Brain pericyte (primary cell): ENCODE data around the gene GAL3ST2.
"Not testable (repeated sequence)": the region's sequence is repeated elsewhere in the genome, so short reads cannot be mapped to it uniquely, and the experiment has no call there.

ENCODE experiments used
- DNase-seq: peaks from one replicate; pipeline ENCODE4 v3.0.0-alpha.2; 2012; ENCODE audit warnings: low read depth, low spot score

The GAL3ST2 gene

GRCh38 chr2:241809383-241810306, 33.0 kb downstream of the GAL3ST2 start:
- no peak for DNase-seq

DNA sequence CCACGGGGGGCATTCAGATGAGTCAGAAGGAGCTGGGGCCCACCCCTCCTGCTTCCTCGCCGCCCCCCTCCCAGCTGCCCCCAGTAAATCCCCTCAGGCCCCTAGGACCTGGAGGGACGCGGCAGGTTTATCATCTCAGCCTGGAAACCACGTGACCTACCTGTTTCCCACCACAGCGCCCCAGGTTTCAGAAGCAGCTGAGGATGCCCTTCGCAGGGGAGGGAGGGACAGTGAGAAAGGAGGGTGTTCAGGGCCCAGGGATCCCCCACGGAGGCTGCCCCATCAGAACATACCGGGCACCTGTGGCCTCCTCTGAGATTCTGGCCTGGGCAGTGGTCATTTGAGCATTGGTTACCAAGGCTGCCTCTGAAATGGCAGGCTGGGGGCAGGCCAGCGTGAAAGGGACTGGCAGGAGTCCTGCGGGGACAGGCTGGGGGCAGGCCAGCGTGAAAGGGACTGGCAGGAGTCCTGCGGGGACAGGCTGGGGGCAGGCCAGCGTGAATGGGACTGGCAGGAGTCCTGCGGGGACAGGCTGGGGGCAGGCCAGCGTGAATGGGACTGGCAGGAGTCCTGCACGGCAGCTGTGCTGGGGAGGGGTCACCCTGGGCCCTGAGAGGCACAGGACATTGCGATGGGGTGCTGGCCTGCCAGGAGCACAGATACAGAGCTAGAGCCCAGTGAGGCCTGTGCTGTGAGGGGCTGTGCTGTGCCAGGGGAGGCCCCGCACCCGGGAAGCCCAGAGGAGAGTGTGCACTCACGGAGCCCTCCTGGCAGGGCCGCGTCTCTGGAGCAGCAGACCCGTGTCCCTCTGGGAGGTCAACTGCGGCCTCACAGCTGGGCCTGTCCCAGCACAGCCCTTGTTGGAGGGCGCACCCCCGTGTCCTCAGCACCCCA, 33.9 kb downstream of the GAL3ST2 start:
- DNase-seq = no peak

DNA sequence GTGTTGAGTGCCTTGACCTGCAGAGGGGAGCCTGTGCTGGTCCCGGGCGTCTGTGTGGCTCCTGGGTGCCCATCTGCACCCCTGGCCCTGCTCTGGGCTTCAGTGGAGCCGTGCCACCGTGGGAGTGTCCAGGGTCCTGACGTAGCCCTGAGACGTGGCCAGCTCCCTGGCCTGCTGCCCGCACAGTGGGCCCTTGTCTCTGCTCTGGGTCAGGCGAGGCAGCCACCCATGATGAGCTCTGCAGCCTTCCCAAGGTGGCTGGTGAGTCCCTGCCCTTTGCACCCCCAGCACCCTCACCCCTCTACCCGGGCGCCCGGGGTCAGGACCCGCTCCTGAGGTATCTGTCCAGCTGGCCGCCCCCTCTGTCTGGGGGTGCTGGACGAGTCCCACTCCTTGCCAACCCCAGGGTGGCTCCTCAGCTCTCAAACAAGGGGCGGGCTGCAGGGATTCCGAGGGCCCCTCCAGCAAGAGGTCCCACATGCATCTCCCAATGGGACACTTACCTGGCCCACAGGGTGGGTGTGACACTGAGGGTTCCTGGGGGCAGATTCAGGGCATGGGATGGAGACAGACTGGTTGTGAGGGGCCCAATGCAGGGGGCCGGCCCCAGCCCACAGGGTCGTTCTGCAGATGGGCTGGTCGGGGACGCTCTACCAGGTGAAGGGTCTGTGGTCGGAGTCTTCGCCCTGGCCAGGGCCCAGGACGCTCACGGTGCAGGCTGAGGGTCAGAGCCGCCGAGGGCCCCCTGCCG, 34.8 kb downstream of the GAL3ST2 start:
- DNase-seq = no peak

DNA sequence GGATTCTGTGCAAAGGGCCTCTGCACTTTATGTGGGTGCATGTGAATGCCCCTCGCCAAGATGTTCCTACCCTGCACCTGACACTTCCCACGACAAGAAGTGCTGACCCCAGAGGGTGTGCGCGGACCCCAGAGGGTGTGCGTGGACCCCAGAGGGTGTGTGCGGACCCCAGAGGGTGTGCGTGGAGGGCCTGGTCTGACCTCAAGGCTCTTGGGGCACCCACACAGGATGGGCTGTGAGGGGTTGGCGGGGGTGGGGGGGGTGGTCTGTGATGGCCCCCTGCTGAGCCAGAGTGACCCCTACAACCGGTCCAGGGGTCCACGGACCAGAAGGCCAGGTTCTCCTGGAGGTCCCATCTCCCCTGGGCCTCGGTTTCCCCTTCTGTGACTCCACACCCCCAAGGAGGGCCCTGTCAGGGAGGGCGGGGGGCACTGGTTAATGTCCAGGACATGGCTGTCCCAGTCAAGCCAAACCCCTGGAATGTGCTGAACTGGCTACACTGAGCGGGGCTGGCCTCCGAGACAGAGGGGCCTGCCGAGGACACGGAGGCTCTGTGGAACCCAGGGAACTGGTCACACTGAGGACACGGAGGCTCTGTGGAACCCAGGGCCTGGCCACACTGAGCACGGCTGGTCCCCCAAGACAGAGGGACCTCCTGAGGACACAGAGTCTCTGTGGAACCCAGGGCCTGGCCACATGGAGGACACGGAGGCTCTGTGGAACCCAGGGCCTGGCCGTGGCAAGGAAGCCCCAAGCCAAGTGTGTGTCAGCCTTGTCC, 35.5 kb downstream of the GAL3ST2 start:
- no peak for DNase-seq

GRCh38 chr2:241812730-241813643, 36.4 kb downstream of the GAL3ST2 start:
- no peak for DNase-seq

DNA sequence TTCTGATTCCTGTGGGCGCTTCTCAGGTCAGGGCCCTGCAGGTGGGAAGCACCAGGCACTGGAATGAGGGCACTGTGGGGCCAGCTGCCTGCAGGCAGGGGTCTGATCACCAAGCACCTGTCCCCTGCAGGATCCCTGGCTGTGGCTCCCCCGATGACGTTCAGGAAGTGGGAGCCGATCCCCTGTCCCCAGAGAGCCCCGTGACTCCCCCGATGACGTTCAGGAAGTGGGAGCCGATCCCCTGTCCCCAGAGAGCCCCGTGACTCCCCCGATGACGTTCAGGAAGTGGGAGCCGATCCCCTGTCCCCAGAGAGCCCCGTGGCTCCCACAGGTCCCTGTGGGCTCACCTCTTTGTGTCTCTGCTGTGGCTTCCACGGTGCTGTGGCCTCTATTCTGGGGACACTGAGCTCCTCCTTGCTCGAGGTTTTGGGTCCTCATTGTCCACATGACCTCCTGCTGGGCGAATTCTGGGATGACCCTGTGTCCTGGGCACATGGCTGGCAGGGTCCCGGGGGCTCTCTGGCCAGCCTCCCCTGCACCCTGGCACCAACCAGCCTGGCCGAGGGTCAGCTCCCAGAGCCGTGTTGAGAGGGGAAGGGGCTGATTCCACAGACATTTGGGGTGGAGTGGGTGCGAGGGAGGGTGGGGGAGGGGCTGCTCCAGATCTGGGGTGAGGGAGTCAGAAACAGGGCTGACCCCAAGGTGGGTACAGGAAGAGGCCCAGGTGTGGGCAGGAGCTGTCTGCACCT, 37.2 kb downstream of the GAL3ST2 start:
- DNase-seq = no peak

- no peak for DNase-seq
These were observed 37.7 kb downstream of the GAL3ST2 start for GRCh38 chr2:241814393-241814642.

DNA sequence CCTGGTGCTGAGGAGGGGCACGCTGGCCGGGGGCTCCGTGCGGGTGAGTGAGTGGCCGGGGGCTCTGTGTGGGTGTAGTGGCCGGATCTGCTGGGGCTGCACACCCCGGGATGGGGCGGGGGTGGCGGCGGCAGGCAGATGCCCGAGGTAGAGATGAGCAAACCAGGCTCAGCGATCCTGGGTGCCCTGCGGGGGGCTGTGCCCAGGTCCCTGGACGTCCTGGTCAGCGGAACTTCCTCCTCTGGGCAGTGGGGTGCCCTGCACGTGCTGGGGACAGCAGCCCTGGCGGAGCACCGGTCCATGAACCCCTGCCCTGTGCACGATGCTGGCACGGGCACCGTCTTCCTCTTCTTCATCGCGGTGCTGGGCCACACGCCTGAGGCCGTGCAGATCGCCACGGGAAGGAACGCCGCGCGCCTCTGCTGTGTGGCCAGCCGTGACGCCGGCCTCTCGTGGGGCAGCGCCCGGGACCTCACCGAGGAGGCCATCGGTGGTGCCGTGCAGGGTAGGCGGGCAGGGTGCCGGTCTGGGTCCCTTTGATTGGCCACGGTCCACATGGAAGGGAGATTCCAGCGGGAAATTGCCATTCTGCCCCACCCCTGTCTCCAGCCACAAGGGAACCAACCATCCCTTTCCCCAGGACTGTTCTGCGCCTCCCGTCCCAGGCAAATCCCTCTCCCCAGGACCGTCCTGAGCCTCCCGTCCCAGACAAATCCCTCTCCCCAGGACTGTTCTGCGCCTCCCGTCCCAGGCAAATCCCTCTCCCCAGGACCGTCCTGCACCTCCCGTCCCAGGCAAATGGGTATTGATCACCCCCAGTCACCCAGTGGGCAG, 38.2 kb downstream of the GAL3ST2 start:
- no peak for DNase-seq

DNA sequence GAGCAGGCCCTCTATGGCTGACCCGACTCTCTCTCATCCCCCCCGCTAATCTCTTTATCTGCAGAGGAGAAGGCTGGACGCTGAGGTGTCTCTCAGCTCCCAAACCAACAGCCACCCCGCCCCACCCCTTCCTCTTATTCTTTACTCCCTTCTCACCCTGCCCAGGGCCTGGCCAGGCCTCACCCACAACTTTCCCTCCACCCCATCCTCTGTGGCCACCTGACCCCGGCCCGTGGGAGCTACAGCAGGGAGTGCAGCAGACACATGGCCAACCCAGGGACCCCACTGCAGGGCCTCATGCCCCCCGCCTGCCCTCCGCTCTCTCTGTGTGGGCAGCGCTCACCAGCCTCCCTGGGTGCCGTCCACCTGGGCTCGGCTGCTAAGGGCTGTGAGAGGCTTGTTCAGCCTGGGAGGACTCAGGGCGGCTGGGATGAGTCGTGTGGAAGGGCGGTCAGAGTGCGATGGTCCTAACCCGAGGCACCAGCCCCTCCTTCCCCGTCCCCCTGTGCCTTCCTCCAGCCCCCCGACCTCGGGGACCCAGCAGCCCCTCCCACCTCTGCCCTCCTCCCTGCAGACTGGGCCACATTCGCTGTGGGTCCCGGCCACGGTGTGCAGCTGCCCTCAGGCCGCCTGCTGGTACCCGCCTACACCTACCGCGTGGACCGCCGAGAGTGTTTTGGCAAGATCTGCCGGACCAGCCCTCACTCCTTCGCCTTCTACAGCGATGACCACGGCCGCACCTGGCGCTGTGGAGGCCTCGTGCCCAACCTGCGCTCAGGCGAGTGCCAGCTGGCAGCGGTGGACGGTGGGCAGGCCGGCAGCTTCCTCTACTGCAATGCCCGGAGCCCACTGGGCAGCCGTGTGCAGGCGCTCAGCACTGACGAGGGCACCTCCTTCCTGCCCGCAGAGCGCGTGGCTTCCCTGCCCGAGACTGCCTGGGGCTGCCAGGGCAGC, 39.1 kb downstream of the GAL3ST2 start:
- no peak for DNase-seq

GRCh38 chr2:241816431-241817121, 40.0 kb downstream of the GAL3ST2 start:
- no peak for DNase-seq

DNA sequence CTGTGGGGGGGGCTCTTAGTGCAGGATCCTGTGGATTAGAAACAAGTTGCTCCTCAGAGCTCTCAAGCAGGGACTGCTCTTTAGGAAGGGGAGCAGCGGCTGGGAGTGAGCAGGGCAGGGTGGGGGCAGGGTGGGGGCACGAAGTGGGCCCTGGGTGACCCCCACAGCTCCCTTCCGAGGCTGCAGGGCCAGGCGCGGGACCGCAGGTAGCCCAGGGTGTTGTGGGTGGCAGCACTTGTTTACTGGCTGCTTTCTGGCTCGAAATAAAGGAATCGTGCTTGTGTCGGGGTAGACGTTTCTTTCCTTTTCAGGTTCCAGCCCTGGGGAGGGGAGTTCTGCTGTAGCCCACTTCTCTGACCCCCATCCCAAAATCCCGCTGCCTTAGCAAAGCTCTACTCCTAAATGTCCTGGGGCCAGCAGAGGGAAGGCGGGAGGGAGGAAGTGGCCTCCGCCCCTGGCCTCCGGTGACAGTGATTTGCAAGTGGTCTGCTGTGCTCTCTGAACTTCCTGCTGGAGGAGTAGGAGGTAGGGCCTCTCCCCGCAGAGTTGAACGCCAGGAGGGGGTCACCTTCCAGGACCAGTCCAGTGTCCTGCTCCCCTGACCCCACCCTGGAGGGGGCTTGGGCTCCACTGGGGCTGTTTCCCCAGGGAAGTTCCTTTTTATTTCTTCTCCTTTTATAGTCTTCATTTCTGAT, 40.7 kb downstream of the GAL3ST2 start:
- no peak for DNase-seq

DNA sequence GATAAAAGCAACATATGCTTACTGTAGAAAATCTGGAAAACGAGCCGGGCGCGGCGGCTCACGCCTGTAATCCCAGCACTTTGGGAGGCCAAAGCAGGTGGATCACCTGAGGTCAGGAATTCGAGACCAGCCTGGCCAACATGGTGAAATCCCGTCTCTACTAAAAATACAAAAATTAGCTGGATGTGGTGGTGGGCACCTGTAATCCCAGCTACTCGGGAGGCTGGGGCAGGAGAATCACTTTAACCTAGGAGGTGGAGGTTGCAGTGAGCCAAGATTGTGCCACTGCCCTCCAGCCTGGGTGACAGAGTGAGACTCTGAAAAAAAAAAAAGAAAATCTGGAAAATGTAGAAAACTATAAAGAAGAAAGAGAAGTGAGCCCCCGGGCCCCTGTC, 41.2 kb downstream of the GAL3ST2 start:
- not testable (repeated sequence) for DNase-seq

- DNase-seq = no peak
These were observed 41.8 kb downstream of the GAL3ST2 start for GRCh38 chr2:241818229-241818942.

DNA sequence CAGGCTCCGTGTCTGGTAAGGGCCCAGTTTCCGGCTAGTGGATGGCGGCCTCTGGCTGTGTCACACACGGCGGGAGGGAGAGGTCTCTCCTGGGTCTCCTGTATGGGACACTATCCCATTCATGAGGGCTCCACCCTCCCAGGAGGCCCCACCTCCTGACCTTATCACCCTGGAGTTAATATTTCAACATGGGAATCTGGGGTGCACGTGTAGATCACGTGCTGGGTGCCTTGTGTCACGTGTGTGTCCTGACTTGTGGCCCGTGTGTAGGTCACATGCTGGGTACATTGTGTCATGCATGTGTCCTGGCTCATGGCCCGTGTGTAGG, 42.3 kb downstream of the GAL3ST2 start:
- DNase-seq = no peak

GRCh38 chr2:241819947-241820624, 43.5 kb downstream of the GAL3ST2 start:
- not testable (repeated sequence) for DNase-seq
